HepG2 (cell line): ENCODE measurements around the gene CRY1. TPM values are rescaled to one million over a fixed set of nuclear protein-coding genes. Genes with fewer than 3 reads are reported as not detected.

Experiments used
- ATAC-seq: fragments of 200-7000 bp; cut with Tn5 transposase; 3 replicates; pipeline ENCODE4 v1.9.1; 2020; ENCODE audit warnings: mild to moderate bottlenecking, moderate library complexity
- BruUV-seq: library from RNA; stranded (reverse); fragments of 400-500 nt; replicated peaks from 2 replicates; lab custom pipeline; 2021; lab: Mats Ljungman, UMichigan
- CTCF ChIA-PET: fragments of 300-600 bp; formaldehyde crosslinking; extraction: SDS; loops from one replicate; lab custom pipeline; 2021; ENCODE audit warnings: low total read pairs, inconsistent platforms, low intra/inter-chr PET ratio; lab: Yijun Ruan, JAX
- POLR2A ChIA-PET: fragments of 350-600 bp; sonication (Branson Sonifier 250); formaldehyde crosslinking; loops from one replicate; lab custom pipeline; 2020; ENCODE audit warnings: antibody characterized with exemption, inconsistent platforms; lab: Yijun Ruan, JAX
- DNase-seq: peaks from one replicate; pipeline ENCODE4 v3.0.0-alpha.2; 2015; ENCODE audit warnings: low spot score
- FAIRE-seq: peaks from 3 replicates; lab custom pipeline; 2011; peaks lifted over from hg19 to GRCh38; lab: Jason Lieb, UNC
- H2AFZ ChIP-seq: one replicate; pipeline ENCODE4 v1.6.1; 2011; ENCODE audit warnings: low read length, inconsistent platforms
- H3K27ac ChIP-seq: fragments of 300-600 bp; 3 replicates; pipeline ENCODE4 v1.8.0; 2011; ENCODE audit warnings: mixed run types, mild to moderate bottlenecking, mixed read lengths, low read length, inconsistent platforms; ENCODE audit not compliant: insufficient read depth; ENCODE audit errors: extremely low read length
- H3K27me3 ChIP-seq, 2 experiments: fragments of 200-600 bp in 1 of 2; 2 replicates in 1 of 2; 3 replicates in 1 of 2; pipeline versions ENCODE4 v1.6.0 to v1.8.0; 2011; ENCODE audit warnings: low read length in 2 of 2, mild to moderate bottlenecking in 2 of 2, moderate library complexity in 2 of 2, inconsistent platforms in 1 of 2; ENCODE audit not compliant: insufficient read depth in 2 of 2, control insufficient read depth in 1 of 2
- H3K36me3 ChIP-seq, 2 experiments: fragments of 200-600 bp in 1 of 2; replicated peaks in 1 of 2; 2 replicates in 1 of 2; 3 replicates in 1 of 2; pipeline versions ENCODE4 v1.5.1 to v1.8.0; 2011; ENCODE audit warnings: low read length in 2 of 2, inconsistent platforms in 1 of 2; ENCODE audit not compliant: insufficient read depth in 2 of 2, control insufficient read depth in 1 of 2
- H3K4me1 ChIP-seq: 2 replicates; pipeline ENCODE4 v1.5.1; 2012; ENCODE audit warnings: low read length, inconsistent platforms; ENCODE audit not compliant: insufficient read depth
- H3K4me2 ChIP-seq: 2 replicates; pipeline ENCODE4 v1.6.0; 2011; ENCODE audit warnings: low read depth, low read length, inconsistent platforms
- H3K4me3 ChIP-seq, 3 experiments: fragments of 200-600 bp in 1 of 3; sonication (generic), shearing (Covaris generic) in 1 of 3; replicated peaks in 1 of 3; 2 replicates each; pipeline ENCODE4 v1.5.1; 2011 to 2016; ENCODE audit warnings: low read length in 3 of 3, inconsistent platforms in 2 of 3, low read depth in 2 of 3, mild to moderate bottlenecking in 2 of 3, control low read depth in 1 of 3, mixed read lengths in 1 of 3; ENCODE audit not compliant: insufficient read depth in 1 of 3
- H3K79me2 ChIP-seq: one replicate; pipeline ENCODE4 v1.6.1; 2011; ENCODE audit warnings: low read length, inconsistent platforms; ENCODE audit not compliant: insufficient read depth
- H3K9ac ChIP-seq: 2 replicates; pipeline ENCODE4 v1.6.0; 2011; ENCODE audit warnings: mild to moderate bottlenecking, low read depth, low read length, inconsistent platforms; ENCODE audit not compliant: insufficient read depth
- H3K9me3 ChIP-seq: 2 replicates; pipeline ENCODE4 v1.5.1; 2012; ENCODE audit warnings: mild to moderate bottlenecking, low read length
- H4K20me1 ChIP-seq: 2 replicates; pipeline ENCODE4 v1.6.0; 2011; ENCODE audit warnings: inconsistent platforms, mild to moderate bottlenecking, low read length, moderate library complexity; ENCODE audit not compliant: insufficient read depth
- FOXA1 ChIP-seq, 2 experiments: fragments of 450-650 bp in 1 of 2; sonication (generic) in 1 of 2; formaldehyde crosslinking in 1 of 2; IDR thresholded peaks; 2 replicates each; pipeline versions ENCODE4 v1.4.0 to v1.6.1; 2016 to 2020; ENCODE audit warnings: missing genetic modification reagents in 1 of 2
- GTF2F1 ChIP-seq: fragments of 150-350 bp; IDR thresholded peaks from 2 replicates; pipeline ENCODE4 v1.6.1; 2014; ENCODE audit warnings: low read length
- NR3C1 ChIP-seq: sonication (generic); formaldehyde crosslinking; IDR thresholded peaks from 2 replicates; pipeline ENCODE4 v1.4.0; 2020; ENCODE audit warnings: missing genetic modification reagents
- RFXAP ChIP-seq: sonication (generic); formaldehyde crosslinking; IDR thresholded peaks from 2 replicates; pipeline ENCODE4 v1.4.0; 2020; ENCODE audit warnings: missing genetic modification reagents, borderline replicate concordance
- WGBS: methylation state at CpG from one replicate; pipeline ENCODE4 v1.1.6; 2017; ENCODE audit warnings: low lambda C conversion rate; 5-methylcytosine and 5-hydroxymethylcytosine counted together
- in situ Hi-C: cut with HindIII; loops from 2 replicates; pipeline ENCODE4 v1.10.0; 2017; ENCODE audit warnings: low pct_unique_long_range_greater_than_20kb; ENCODE audit not compliant: extremely low pct_ligation_motif_present
- intact Hi-C: fragments of 100-400 bp; cut with micrococcal nuclease; formaldehyde crosslinking; loops from one replicate; pipeline ENCODE4 v1.10.0; 2022; ENCODE audit not compliant: unreplicated experiment
- polyA plus RNA-seq, 8 experiments: library from polyadenylated mRNA; depleted of rRNA in 3 of 8; stranded (reverse) in 7 of 8; unstranded in 1 of 8; fragments of >200 nt; fragmentation: Illumina TruSeq in 4 of 8; extraction: Trizol in 4 of 8; gene quantifications; 2 replicates each; pipeline versions ENCODE4 v1.2.1 to v1.2.3, GENCODE V29; 2011 to 2016; ENCODE audit warnings: low read depth in 4 of 8, missing spikeins in 1 of 8, mixed read lengths in 1 of 8; ENCODE audit not compliant: insufficient read depth in 1 of 8
- total RNA-seq, 5 experiments: library from RNA; depleted of rRNA; stranded (reverse); fragments of >200 nt; fragmentation: Illumina TruSeq; extraction: Trizol; gene quantifications; 2 replicates each; pipeline ENCODE4 v1.2.3, GENCODE V29; 2016; ENCODE audit warnings: low read depth in 1 of 5
- TF ChIP-seq, protein P1 (sequence below): sonication (generic); formaldehyde crosslinking; IDR thresholded peaks from 2 replicates; pipeline ENCODE4 v1.4.0; 2020; ENCODE audit warnings: missing genetic modification reagents
- TF ChIP-seq, protein P2 (sequence below): sonication (generic); formaldehyde crosslinking; conservative IDR thresholded peaks from 2 replicates; pipeline ENCODE4 v1.8.0; 2022; ENCODE audit warnings: low read depth, missing genetic modification reagents
- TF ChIP-seq, protein P3 (sequence below): sonication (generic); formaldehyde crosslinking; IDR thresholded peaks from 2 replicates; pipeline ENCODE4 v1.4.0; 2020; ENCODE audit warnings: missing genetic modification reagents

Gene CRY1
- total and polyA plus RNA-seq, 2 of the 13 experiments (the other 11 are each of a cell fraction or from before 2014, with no cell fraction given) = 11.4 to 13.9 TPM

DNA sequence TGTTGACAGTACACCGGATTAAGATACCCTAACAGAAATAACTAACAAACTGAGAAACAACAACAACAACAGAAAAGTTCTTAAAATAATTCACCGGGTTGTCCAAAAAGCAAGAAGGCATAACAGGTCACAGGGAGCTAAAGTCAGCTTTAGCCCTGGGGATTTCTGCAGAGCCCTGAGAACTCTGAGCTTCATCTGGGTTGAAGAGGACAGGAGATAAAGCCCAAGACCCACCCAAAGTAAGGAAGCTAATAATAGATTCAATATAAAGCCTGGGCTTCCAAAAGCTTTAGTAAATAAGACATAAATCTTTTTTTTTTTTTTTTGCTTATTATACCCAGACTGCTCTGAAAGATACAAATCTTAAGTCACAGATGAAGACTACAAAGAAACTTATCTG, 62.3 kb downstream of the CRY1 start:
- no peaks in the 10 kb centered on the region for H4K20me1 ChIP-seq
- H3K4me1 ChIP-seq = peaks cover 22% of the 10 kb centered on the region
- no peak overlapping the region for H2AFZ ChIP-seq
- 98% methylated on average over 2 of the region's 2 CpGs for WGBS
- intact Hi-C loops (no loop called here), in situ Hi-C loops (no loop called here)
- no TSS peak for BruUV-seq
- FAIRE-seq (no peak), ATAC-seq (no peak), DNase-seq (no peak)
- no peak overlapping the region for H3K4me3 ChIP-seq
- no peak overlapping the region for H3K4me2 ChIP-seq
- H3K9me3 ChIP-seq = no peaks in the 10 kb centered on the region
- no peak overlapping the region for H3K9ac ChIP-seq
- H3K36me3 ChIP-seq = no peaks in the 10 kb centered on the region
- TF ChIP-seq GTF2F1 = no peak
- TF ChIP-seq NR3C1 = no peak
- TF ChIP-seq RFXAP = no peak
- TF ChIP-seq, protein P1, sequence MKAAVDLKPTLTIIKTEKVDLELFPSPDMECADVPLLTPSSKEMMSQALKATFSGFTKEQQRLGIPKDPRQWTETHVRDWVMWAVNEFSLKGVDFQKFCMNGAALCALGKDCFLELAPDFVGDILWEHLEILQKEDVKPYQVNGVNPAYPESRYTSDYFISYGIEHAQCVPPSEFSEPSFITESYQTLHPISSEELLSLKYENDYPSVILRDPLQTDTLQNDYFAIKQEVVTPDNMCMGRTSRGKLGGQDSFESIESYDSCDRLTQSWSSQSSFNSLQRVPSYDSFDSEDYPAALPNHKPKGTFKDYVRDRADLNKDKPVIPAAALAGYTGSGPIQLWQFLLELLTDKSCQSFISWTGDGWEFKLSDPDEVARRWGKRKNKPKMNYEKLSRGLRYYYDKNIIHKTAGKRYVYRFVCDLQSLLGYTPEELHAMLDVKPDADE = no peak
- TF ChIP-seq, protein P2, sequence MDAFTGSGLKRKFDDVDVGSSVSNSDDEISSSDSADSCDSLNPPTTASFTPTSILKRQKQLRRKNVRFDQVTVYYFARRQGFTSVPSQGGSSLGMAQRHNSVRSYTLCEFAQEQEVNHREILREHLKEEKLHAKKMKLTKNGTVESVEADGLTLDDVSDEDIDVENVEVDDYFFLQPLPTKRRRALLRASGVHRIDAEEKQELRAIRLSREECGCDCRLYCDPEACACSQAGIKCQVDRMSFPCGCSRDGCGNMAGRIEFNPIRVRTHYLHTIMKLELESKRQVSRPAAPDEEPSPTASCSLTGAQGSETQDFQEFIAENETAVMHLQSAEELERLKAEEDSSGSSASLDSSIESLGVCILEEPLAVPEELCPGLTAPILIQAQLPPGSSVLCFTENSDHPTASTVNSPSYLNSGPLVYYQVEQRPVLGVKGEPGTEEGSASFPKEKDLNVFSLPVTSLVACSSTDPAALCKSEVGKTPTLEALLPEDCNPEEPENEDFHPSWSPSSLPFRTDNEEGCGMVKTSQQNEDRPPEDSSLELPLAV (CRISPR knock-in tag) = no peak
- TF ChIP-seq FOXA1 (IDR thresholded peaks at IDR 0.05) = no peak
- no peak for TF ChIP-seq FOXA1 (CRISPR knock-in tag; IDR thresholded peaks at IDR 0.05)
- TF ChIP-seq, protein P3, sequence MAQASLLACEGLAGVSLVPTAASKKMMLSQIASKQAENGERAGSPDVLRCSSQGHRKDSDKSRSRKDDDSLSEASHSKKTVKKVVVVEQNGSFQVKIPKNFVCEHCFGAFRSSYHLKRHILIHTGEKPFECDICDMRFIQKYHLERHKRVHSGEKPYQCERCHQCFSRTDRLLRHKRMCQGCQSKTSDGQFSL (CRISPR knock-in tag) = no peak
- H3K79me2 ChIP-seq = peaks cover 7% of the 10 kb centered on the region
- CTCF ChIA-PET = no interaction called here
- no peaks in the 10 kb centered on the region for H3K27me3 ChIP-seq
- no peak overlapping the region for H3K27ac ChIP-seq
- POLR2A ChIA-PET = no interaction called here
